Measurements from ENCODE around the gene AGAP3. TPM values are rescaled to one million over a fixed set of nuclear protein-coding genes. Genes with fewer than 3 reads are reported as not detected.

Gene AGAP3
- total and polyA plus RNA-seq, 2 of the 4 experiments (the other 2 are of a cell fraction), result 35.3 to 93.9 TPM

- peak overlapping the region; percentile 89 for H3K4ac ChIP-seq (ENCODE audit: low read depth, low read length)
- peak overlapping the region; percentile 11; the same call in 1 of the 2 replicates for H3K23ac ChIP-seq (ENCODE audit: low read depth, low read length)
- no peak overlapping the region for H3K56ac ChIP-seq (ENCODE audit: extremely low read depth, insufficient read depth, low read length)
- H3K36me3 ChIP-seq (ENCODE audit: control insufficient read depth, insufficient read depth, low read length), result peaks cover 26% of the 10 kb centered on the region
- H3K27ac ChIP-seq (ENCODE audit: insufficient read depth, low read length), result 0 out of 2 replicates have a peak overlapping the region, but pooled peaks have one; percentile 11
- peaks cover 38% of the 10 kb centered on the region for H3K4me1 ChIP-seq (ENCODE audit: control insufficient read depth, insufficient read depth, low read length)
- DNase-seq (no peak), ATAC-seq (ENCODE audit: low read depth) (no peak)
- no TSS peak for BruUV-seq (replicated peaks)
- peaks cover 9% of the 10 kb centered on the region; the same call in 1 of the 2 replicates for H3K9me1 ChIP-seq (ENCODE audit: insufficient read depth, low read length)
- intact Hi-C loops (cut with micrococcal nuclease), result no loop called here
- WGBS, 2 experiments (ENCODE audit: extremely low coverage in 2 of 2, insufficient read length in 1 of 2), result 65% methylated on average over 4 of the region's 11 CpGs; no CpG with 5 or more reads in 1 of the 2 experiments
- H4K20me1 ChIP-seq (ENCODE audit: insufficient read depth, low read length), result peaks cover 32% of the 10 kb centered on the region
- in situ Hi-C loops (cut with MboI; ENCODE audit: low sequenced_read_pairs), result no loop called here
- H4K8ac ChIP-seq (ENCODE audit: low read depth in 2 of 2, low read length in 2 of 2), result peak overlapping the region in 1 of 2 experiments; percentile 50; a peak in 3 of 4 replicates
- peak overlapping the region; percentile 5; the same call in 1 of the 2 replicates for H3K4me2 ChIP-seq (ENCODE audit: low read depth, low read length)
- H3K9me3 ChIP-seq (ENCODE audit: control insufficient read depth, insufficient read depth, low read length), result no peaks in the 10 kb centered on the region
- no peak overlapping the region for H2BK120ac ChIP-seq (ENCODE audit: low read depth, low read length)
- peak overlapping the region; percentile 94 for H2AK5ac ChIP-seq (ENCODE audit: low read depth, low read length)
- H4K91ac ChIP-seq (ENCODE audit: insufficient read depth, low read depth, low read length), result no peak overlapping the region; the same call in 1 of the 2 replicates
- H3K79me1 ChIP-seq (ENCODE audit: low read depth in 1 of 2, low read length in 2 of 2), result peaks cover 25 to 68% of the 10 kb centered on the region in 2 experiments
- H4K5ac ChIP-seq (ENCODE audit: low read depth, low read length), result no peak overlapping the region
- H2BK15ac ChIP-seq (ENCODE audit: low read depth, low read length), result no peak overlapping the region
- TF ChIP-seq CTCF (conservative IDR thresholded peaks at IDR 0.05; ENCODE audit: low read depth, low read length) (no peak), MXI1 (IDR thresholded peaks at IDR 0.05; ENCODE audit: borderline replicate concordance, low read depth, low read length) (no peak), USF2 (IDR thresholded peaks at IDR 0.05; ENCODE audit: low read depth, low read length) (no peak), FOS (IDR thresholded peaks at IDR 0.05; ENCODE audit: low read depth, low read length) (no peak), RAD21 (IDR thresholded peaks at IDR 0.05; ENCODE audit: low read length) (no peak)
- H3K9ac ChIP-seq (ENCODE audit: low read depth, low read length), result no peak overlapping the region
- ChIA-PET CTCF (no interaction called here), POLR2A (ENCODE audit: unreplicated experiment) (no interaction called here)
- peak overlapping the region; percentile 28; the same call in 1 of the 2 replicates for H2BK20ac ChIP-seq (ENCODE audit: low read depth, low read length)
- H2AFZ ChIP-seq (replicated peaks; ENCODE audit: low read length, poor library complexity), result peak overlapping the region; percentile 40
- H3K27me3 ChIP-seq (ENCODE audit: control insufficient read depth, insufficient read depth, low read length), result no peaks in the 10 kb centered on the region
- dilution Hi-C loops (cut with HindIII; ENCODE audit: low sequenced_read_pairs, unreplicated experiment), result no loop called here
- no peak overlapping the region for H3K18ac ChIP-seq (ENCODE audit: low read depth, low read length)
- H2AK9ac ChIP-seq (replicated peaks; ENCODE audit: low read depth, low read length, poor library complexity), result peak overlapping the region; percentile 1
- peak overlapping the region; percentile 8 for H2BK5ac ChIP-seq (ENCODE audit: low read depth, low read length, poor library complexity, severe bottlenecking)
- H3K14ac ChIP-seq (replicated peaks; ENCODE audit: low read depth, low read length), result peak overlapping the region; percentile 60; the same call in 1 of the 2 replicates
- no peak overlapping the region for H3K4me3 ChIP-seq (ENCODE audit: insufficient read depth, low read depth, low read length)
Observed at GRCh38 chr7:151062111-151062398, 24.2 kb upstream of the AGAP3 start.
